DND-41 (cell line): ENCODE results near the gene GNAZ.

ENCODE experiments used
- ATAC-seq: fragments of 200-7000 bp; cut with Tn5 transposase; 3 replicates; pipeline ENCODE4 v1.9.1; 2021; ENCODE audit warnings: low read depth; ENCODE audit not compliant: insufficient read depth
- DNase-seq: peaks from one replicate; pipeline ENCODE4 v3.0.0-alpha.2; 2020
- H2AFZ ChIP-seq: 2 replicates; pipeline ENCODE4 v1.6.0; 2012; ENCODE audit warnings: low read depth, low read length
- H3K27ac ChIP-seq: 2 replicates; pipeline ENCODE4 v1.5.1; 2012; ENCODE audit warnings: low read length, inconsistent platforms
- H3K27me3 ChIP-seq: fragments of 200-600 bp; sonication (generic); 2 replicates; pipeline ENCODE4 v1.6.0; 2012; ENCODE audit warnings: low read length, mild to moderate bottlenecking, inconsistent platforms; ENCODE audit not compliant: insufficient read depth, poor library complexity
- H3K36me3 ChIP-seq: 2 replicates; pipeline ENCODE4 v1.5.1; 2012; ENCODE audit warnings: low read length, inconsistent platforms; ENCODE audit not compliant: insufficient read depth
- H3K4me1 ChIP-seq: 2 replicates; pipeline ENCODE4 v1.5.1; 2012; ENCODE audit warnings: mild to moderate bottlenecking, low read length; ENCODE audit not compliant: insufficient read depth
- H3K4me2 ChIP-seq: 2 replicates; pipeline ENCODE4 v1.6.0; 2012; ENCODE audit warnings: mild to moderate bottlenecking, moderate library complexity, low read length, inconsistent platforms; ENCODE audit not compliant: insufficient read depth
- H3K4me3 ChIP-seq, 2 experiments: fragments of 200-600 bp in 1 of 2; shearing (Covaris generic) in 1 of 2; 2 replicates each; pipeline ENCODE4 v1.5.1; 2012 to 2016; ENCODE audit warnings: inconsistent platforms in 2 of 2, low read length in 2 of 2, mild to moderate bottlenecking in 2 of 2, low read depth in 1 of 2, moderate library complexity in 1 of 2
- H3K79me2 ChIP-seq: 2 replicates; pipeline ENCODE4 v1.6.0; 2012; ENCODE audit warnings: low read length, inconsistent platforms; ENCODE audit not compliant: insufficient read depth
- H3K9ac ChIP-seq: 2 replicates; pipeline ENCODE4 v1.6.0; 2012; ENCODE audit warnings: low read depth, mild to moderate bottlenecking, inconsistent platforms, low read length, moderate library complexity
- H3K9me3 ChIP-seq: 2 replicates; pipeline ENCODE4 v1.5.1; 2012; ENCODE audit warnings: low read length, moderate library complexity, mild to moderate bottlenecking, inconsistent platforms; ENCODE audit not compliant: insufficient read depth, severe bottlenecking
- H4K20me1 ChIP-seq: 2 replicates; pipeline ENCODE4 v1.6.0; 2012; ENCODE audit warnings: low read length; ENCODE audit not compliant: insufficient read depth
- CTCF ChIP-seq: IDR thresholded peaks from 2 replicates; pipeline ENCODE4 v1.5.1; 2012; ENCODE audit warnings: borderline replicate concordance, low read length, moderate library complexity, mild to moderate bottlenecking; ENCODE audit not compliant: poor library complexity, severe bottlenecking; ENCODE audit errors: extremely low read depth
- EZH2 ChIP-seq: IDR thresholded peaks from 3 replicates; pipeline ENCODE4 v1.6.1; 2012; ENCODE audit warnings: borderline replicate concordance, low read depth, mild to moderate bottlenecking, moderate library complexity, low read length, inconsistent platforms; ENCODE audit not compliant: severe bottlenecking

Gene GNAZ

GRCh38 chr22:23062616-23063538 is 7.4 kb upstream of the GNAZ start:
- ATAC-seq, result no peak
- TF ChIP-seq EZH2, result no peak
- no peak for TF ChIP-seq CTCF
- Histone ChIP-seq H3K27me3 (no peaks in the 10 kb centered on the region), H3K79me2 (no peaks in the 10 kb centered on the region), H3K36me3 (no peaks in the 10 kb centered on the region), H3K4me3 (no peak overlapping the region), H3K4me1 (no peaks in the 10 kb centered on the region), H2AFZ (no peak overlapping the region), H3K9me3 (no peaks in the 10 kb centered on the region), H3K27ac (no peak overlapping the region), H4K20me1 (peaks cover 3% of the 10 kb centered on the region; the same call in 1 of the 2 replicates), H3K4me2 (no peak overlapping the region), H3K9ac (no peak overlapping the region)
- peak; percentile 1 for DNase-seq

GRCh38 chr22:23063539-23064380 is 6.6 kb upstream of the GNAZ start:
- Histone ChIP-seq H3K27ac (no peak overlapping the region), H4K20me1 (peaks cover 3% of the 10 kb centered on the region), H3K4me3 (no peak overlapping the region), H3K4me2 (no peak overlapping the region), H2AFZ (no peak overlapping the region), H3K36me3 (no peaks in the 10 kb centered on the region), H3K9ac (no peak overlapping the region), H3K9me3 (no peaks in the 10 kb centered on the region), H3K27me3 (no peaks in the 10 kb centered on the region), H3K4me1 (no peaks in the 10 kb centered on the region), H3K79me2 (no peaks in the 10 kb centered on the region)
- DNase-seq, result peak; percentile 3
- TF ChIP-seq EZH2, result no peak
- TF ChIP-seq CTCF, result no peak
- ATAC-seq, result no peak

GRCh38 chr22:23064381-23065068 is 5.8 kb upstream of the GNAZ start:
- Histone ChIP-seq H4K20me1 (peaks cover 3% of the 10 kb centered on the region), H3K4me3 (no peak overlapping the region), H3K9me3 (no peaks in the 10 kb centered on the region), H3K36me3 (no peaks in the 10 kb centered on the region), H3K79me2 (no peaks in the 10 kb centered on the region), H3K4me2 (no peak overlapping the region), H2AFZ (no peak overlapping the region), H3K27ac (no peak overlapping the region), H3K9ac (no peak overlapping the region), H3K27me3 (no peaks in the 10 kb centered on the region), H3K4me1 (peaks cover 2% of the 10 kb centered on the region; the same call in 1 of the 2 replicates)
- no peak for ATAC-seq
- TF ChIP-seq CTCF, result no peak
- TF ChIP-seq EZH2, result no peak
- DNase-seq, result no peak
